Fibroblast of mammary gland (primary cell): Measurements from ENCODE around the gene CHAF1B.

Source experiments
- DNase-seq: peaks from one replicate; pipeline ENCODE4 v3.0.0-alpha.2; 2010; ENCODE audit warnings: low read depth
- H3K4me3 ChIP-seq: 2 replicates; pipeline ENCODE4 v1.5.1; 2011; ENCODE audit warnings: low read depth, mild to moderate bottlenecking, low read length, moderate library complexity; ENCODE audit not compliant: control insufficient read depth
- TF ChIP-seq, protein P1 (sequence below): conservative IDR thresholded peaks from 2 replicates; pipeline ENCODE4 v1.5.1; 2011; ENCODE audit warnings: low read depth, low read length, inconsistent platforms; ENCODE audit not compliant: control insufficient read depth, insufficient read depth

CHAF1B gene

GRCh38 chr21:36433059-36433709 lies 48.0 kb downstream of the CHAF1B start:
- DNase-seq = no peak
- TF ChIP-seq, protein P1, sequence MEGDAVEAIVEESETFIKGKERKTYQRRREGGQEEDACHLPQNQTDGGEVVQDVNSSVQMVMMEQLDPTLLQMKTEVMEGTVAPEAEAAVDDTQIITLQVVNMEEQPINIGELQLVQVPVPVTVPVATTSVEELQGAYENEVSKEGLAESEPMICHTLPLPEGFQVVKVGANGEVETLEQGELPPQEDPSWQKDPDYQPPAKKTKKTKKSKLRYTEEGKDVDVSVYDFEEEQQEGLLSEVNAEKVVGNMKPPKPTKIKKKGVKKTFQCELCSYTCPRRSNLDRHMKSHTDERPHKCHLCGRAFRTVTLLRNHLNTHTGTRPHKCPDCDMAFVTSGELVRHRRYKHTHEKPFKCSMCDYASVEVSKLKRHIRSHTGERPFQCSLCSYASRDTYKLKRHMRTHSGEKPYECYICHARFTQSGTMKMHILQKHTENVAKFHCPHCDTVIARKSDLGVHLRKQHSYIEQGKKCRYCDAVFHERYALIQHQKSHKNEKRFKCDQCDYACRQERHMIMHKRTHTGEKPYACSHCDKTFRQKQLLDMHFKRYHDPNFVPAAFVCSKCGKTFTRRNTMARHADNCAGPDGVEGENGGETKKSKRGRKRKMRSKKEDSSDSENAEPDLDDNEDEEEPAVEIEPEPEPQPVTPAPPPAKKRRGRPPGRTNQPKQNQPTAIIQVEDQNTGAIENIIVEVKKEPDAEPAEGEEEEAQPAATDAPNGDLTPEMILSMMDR = no peak

DNA sequence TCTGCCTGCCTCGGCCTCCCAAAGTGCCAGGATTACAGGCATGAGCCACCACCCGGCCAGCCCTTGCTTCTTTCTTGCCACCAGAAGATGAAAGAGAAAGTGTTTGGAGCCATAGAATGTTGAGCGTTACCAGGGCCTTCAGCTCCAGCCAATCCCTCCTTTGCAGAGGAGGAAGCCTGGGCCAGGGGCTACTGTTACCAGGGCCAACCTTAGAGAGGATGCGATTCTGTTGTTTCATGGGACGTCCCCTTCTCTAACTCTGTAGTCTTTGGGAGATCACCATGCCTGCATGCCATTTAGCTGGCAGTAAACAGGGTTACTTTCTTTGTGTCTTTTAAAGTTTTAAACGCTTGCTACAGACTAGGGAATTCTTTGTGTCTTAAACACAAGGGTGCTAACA lies 49.0 kb downstream of the CHAF1B start:
- H3K4me3 ChIP-seq = no peak overlapping the region
- DNase-seq = no peak
- TF ChIP-seq, protein P1 = no peak

More at GRCh38 chr21:36433059-36433709, 48.0 kb downstream of the CHAF1B start:
- no peak overlapping the region for H3K4me3 ChIP-seq

- TF ChIP-seq, protein P1 = no peak
- DNase-seq = peak; percentile 15
These were observed 51.9 kb downstream of the CHAF1B start for GRCh38 chr21:36436829-36437744.

GRCh38 chr21:36437745-36438128 lies 52.5 kb downstream of the CHAF1B start:
- TF ChIP-seq, protein P1 = no peak
- DNase-seq = peak; percentile 91
- no peak overlapping the region for H3K4me3 ChIP-seq

More at GRCh38 chr21:36436829-36437744, 51.9 kb downstream of the CHAF1B start:
- H3K4me3 ChIP-seq = no peak overlapping the region

DNA sequence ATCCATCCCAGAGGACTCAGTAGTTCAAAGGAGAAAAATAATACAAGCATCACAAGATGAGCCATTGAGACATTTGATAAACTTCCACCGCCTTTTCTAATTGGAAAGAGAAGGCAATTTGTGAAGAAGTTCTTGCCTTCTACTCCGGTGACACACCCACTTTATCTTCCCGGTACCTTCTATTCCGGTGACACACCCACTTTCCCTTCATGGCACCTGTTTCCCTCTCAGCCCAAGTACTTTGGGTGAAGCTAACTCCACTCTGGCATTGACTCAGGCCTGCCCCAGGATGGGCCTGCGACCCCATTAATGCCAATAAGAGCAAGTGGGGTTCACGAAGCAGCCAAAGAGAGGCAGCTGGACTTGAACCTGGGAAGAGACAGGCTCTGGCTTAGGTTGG lies 56.5 kb downstream of the CHAF1B start:
- no peak overlapping the region for H3K4me3 ChIP-seq
- DNase-seq = no peak
- TF ChIP-seq, protein P1 = no peak

GRCh38 chr21:36446301-36446700 lies 61.1 kb downstream of the CHAF1B start:
- no peak overlapping the region for H3K4me3 ChIP-seq
- TF ChIP-seq, protein P1 = no peak
- DNase-seq = peak; percentile 13
